HPDE6-E6E7 (cell line): ENCODE measurements around the gene CFB.
"Not testable (repeated sequence)": the region's sequence is repeated elsewhere in the genome, so short reads cannot be mapped to it uniquely, and the experiment has no call there.

Source experiments
- DNase-seq: peaks from one replicate; pipeline ENCODE4 v3.0.0; 2011; ENCODE audit warnings: missing footprints; ENCODE audit errors: extremely low spot score

The CFB gene

GRCh38 chr6:31911826-31912585, 33.9 kb upstream of the CFB start:
- DNase-seq = no peak

GRCh38 chr6:31915351-31915750, 30.5 kb upstream of the CFB start:
- no peak for DNase-seq

GRCh38 chr6:31915756-31916155, 30.1 kb upstream of the CFB start:
- DNase-seq = no peak

GRCh38 chr6:31918069-31918720, 27.7 kb upstream of the CFB start:
- no peak for DNase-seq

GRCh38 chr6:31919624-31920303, 26.1 kb upstream of the CFB start:
- DNase-seq = no peak

- no peak for DNase-seq
These were observed 25.1 kb upstream of the CFB start for GRCh38 chr6:31920811-31921210.

GRCh38 chr6:31922942-31923341, 23.0 kb upstream of the CFB start:
- no peak for DNase-seq

- no peak for DNase-seq
These were observed 18.5 kb upstream of the CFB start, which contains the start of gene C2 for GRCh38 chr6:31927242-31927862. TSS of gene C2 (plus strand) at chr6:31927717. CDS start at chr6:31927753, 36 bp downstream.

- no peak for DNase-seq
These were observed 17.8 kb upstream of the CFB start for GRCh38 chr6:31927863-31928671.

- DNase-seq = no peak
These were observed 17.3 kb upstream of the CFB start for GRCh38 chr6:31928672-31928939.

GRCh38 chr6:31930962-31931361, 14.9 kb upstream of the CFB start:
- DNase-seq = no peak

GRCh38 chr6:31932137-31932536, 13.8 kb upstream of the CFB start:
- DNase-seq = not testable (repeated sequence)

- no peak for DNase-seq
These were observed 12.4 kb upstream of the CFB start for GRCh38 chr6:31933537-31933936.

GRCh38 chr6:31935021-31935420, 10.9 kb upstream of the CFB start:
- DNase-seq = no peak

- DNase-seq = no peak
These were observed 10.1 kb upstream of the CFB start for GRCh38 chr6:31935823-31936222.

- no peak for DNase-seq
These were observed 5.6 kb upstream of the CFB start for GRCh38 chr6:31940256-31940664.

- no peak for DNase-seq
These were observed 2.2 kb upstream of the CFB start for GRCh38 chr6:31943742-31944141.

- no peak for DNase-seq
These were observed 765 bp upstream of the CFB start for GRCh38 chr6:31945154-31945506.

GRCh38 chr6:31946370-31946885, 533 bp downstream of the CFB start:
- DNase-seq = no peak

GRCh38 chr6:31947070-31947675, 1.3 kb downstream of the CFB start:
- DNase-seq = no peak

GRCh38 chr6:31947864-31948263, 2.0 kb downstream of the CFB start:
- DNase-seq = no peak
